DND-41 (cell line): Measurements from ENCODE around the gene VPS4A.

Experiments used
- ATAC-seq: fragments of 200-7000 bp; cut with Tn5 transposase; 3 replicates; pipeline ENCODE4 v1.9.1; 2021; ENCODE audit warnings: low read depth; ENCODE audit not compliant: insufficient read depth
- DNase-seq: peaks from one replicate; pipeline ENCODE4 v3.0.0-alpha.2; 2020
- H2AFZ ChIP-seq: 2 replicates; pipeline ENCODE4 v1.6.0; 2012; ENCODE audit warnings: low read depth, low read length
- H3K27ac ChIP-seq: 2 replicates; pipeline ENCODE4 v1.5.1; 2012; ENCODE audit warnings: low read length, inconsistent platforms
- H3K27me3 ChIP-seq: fragments of 200-600 bp; sonication (generic); 2 replicates; pipeline ENCODE4 v1.6.0; 2012; ENCODE audit warnings: low read length, mild to moderate bottlenecking, inconsistent platforms; ENCODE audit not compliant: insufficient read depth, poor library complexity
- H3K36me3 ChIP-seq: 2 replicates; pipeline ENCODE4 v1.5.1; 2012; ENCODE audit warnings: low read length, inconsistent platforms; ENCODE audit not compliant: insufficient read depth
- H3K4me1 ChIP-seq: 2 replicates; pipeline ENCODE4 v1.5.1; 2012; ENCODE audit warnings: mild to moderate bottlenecking, low read length; ENCODE audit not compliant: insufficient read depth
- H3K4me2 ChIP-seq: 2 replicates; pipeline ENCODE4 v1.6.0; 2012; ENCODE audit warnings: mild to moderate bottlenecking, moderate library complexity, low read length, inconsistent platforms; ENCODE audit not compliant: insufficient read depth
- H3K4me3 ChIP-seq, 2 experiments: fragments of 200-600 bp in 1 of 2; shearing (Covaris generic) in 1 of 2; 2 replicates each; pipeline ENCODE4 v1.5.1; 2012 to 2016; ENCODE audit warnings: inconsistent platforms in 2 of 2, low read length in 2 of 2, mild to moderate bottlenecking in 2 of 2, low read depth in 1 of 2, moderate library complexity in 1 of 2
- H3K79me2 ChIP-seq: 2 replicates; pipeline ENCODE4 v1.6.0; 2012; ENCODE audit warnings: low read length, inconsistent platforms; ENCODE audit not compliant: insufficient read depth
- H3K9ac ChIP-seq: 2 replicates; pipeline ENCODE4 v1.6.0; 2012; ENCODE audit warnings: low read depth, mild to moderate bottlenecking, inconsistent platforms, low read length, moderate library complexity
- H3K9me3 ChIP-seq: 2 replicates; pipeline ENCODE4 v1.5.1; 2012; ENCODE audit warnings: low read length, moderate library complexity, mild to moderate bottlenecking, inconsistent platforms; ENCODE audit not compliant: insufficient read depth, severe bottlenecking
- H4K20me1 ChIP-seq: 2 replicates; pipeline ENCODE4 v1.6.0; 2012; ENCODE audit warnings: low read length; ENCODE audit not compliant: insufficient read depth
- EZH2 ChIP-seq: IDR thresholded peaks from 3 replicates; pipeline ENCODE4 v1.6.1; 2012; ENCODE audit warnings: borderline replicate concordance, low read depth, mild to moderate bottlenecking, moderate library complexity, low read length, inconsistent platforms; ENCODE audit not compliant: severe bottlenecking
- TF ChIP-seq, protein P1 (sequence below): IDR thresholded peaks from 2 replicates; pipeline ENCODE4 v1.5.1; 2012; ENCODE audit warnings: borderline replicate concordance, low read length, moderate library complexity, mild to moderate bottlenecking; ENCODE audit not compliant: poor library complexity, severe bottlenecking; ENCODE audit errors: extremely low read depth

The VPS4A gene

DNA sequence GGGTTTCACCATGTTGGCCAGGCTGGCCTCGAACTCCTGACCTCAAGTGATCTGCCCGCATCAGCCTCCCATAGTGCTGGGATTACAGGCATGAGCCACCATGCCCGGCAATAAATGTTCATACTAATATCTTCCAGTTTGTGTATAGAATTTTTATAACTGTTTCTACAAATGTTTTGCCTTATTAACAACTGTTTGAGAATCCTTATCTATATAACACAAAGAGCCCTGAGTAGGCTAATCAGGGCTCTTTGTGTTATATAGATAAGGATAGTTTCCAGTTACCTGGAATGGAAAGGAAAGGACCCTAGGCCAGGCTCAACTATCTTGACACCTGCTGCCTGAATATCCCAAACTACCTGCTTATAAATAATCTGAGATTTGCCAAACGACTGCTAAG is 57.7 kb downstream of the VPS4A start:
- Histone ChIP-seq H3K4me3 (no peak overlapping the region), H3K9ac (no peak overlapping the region), H2AFZ (no peak overlapping the region), H4K20me1 (peaks cover 18% of the 10 kb centered on the region; the same call in 1 of the 2 replicates), H3K27me3 (no peaks in the 10 kb centered on the region), H3K27ac (no peak overlapping the region), H3K9me3 (no peaks in the 10 kb centered on the region), H3K4me2 (no peak overlapping the region), H3K36me3 (peaks cover 95% of the 10 kb centered on the region), H3K4me1 (no peaks in the 10 kb centered on the region), H3K79me2 (peaks cover 14% of the 10 kb centered on the region; the same call in 1 of the 2 replicates)
- DNase-seq = no peak
- TF ChIP-seq, protein P1, sequence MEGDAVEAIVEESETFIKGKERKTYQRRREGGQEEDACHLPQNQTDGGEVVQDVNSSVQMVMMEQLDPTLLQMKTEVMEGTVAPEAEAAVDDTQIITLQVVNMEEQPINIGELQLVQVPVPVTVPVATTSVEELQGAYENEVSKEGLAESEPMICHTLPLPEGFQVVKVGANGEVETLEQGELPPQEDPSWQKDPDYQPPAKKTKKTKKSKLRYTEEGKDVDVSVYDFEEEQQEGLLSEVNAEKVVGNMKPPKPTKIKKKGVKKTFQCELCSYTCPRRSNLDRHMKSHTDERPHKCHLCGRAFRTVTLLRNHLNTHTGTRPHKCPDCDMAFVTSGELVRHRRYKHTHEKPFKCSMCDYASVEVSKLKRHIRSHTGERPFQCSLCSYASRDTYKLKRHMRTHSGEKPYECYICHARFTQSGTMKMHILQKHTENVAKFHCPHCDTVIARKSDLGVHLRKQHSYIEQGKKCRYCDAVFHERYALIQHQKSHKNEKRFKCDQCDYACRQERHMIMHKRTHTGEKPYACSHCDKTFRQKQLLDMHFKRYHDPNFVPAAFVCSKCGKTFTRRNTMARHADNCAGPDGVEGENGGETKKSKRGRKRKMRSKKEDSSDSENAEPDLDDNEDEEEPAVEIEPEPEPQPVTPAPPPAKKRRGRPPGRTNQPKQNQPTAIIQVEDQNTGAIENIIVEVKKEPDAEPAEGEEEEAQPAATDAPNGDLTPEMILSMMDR = no peak
- no peak for TF ChIP-seq EZH2
- no peak for ATAC-seq

DNA sequence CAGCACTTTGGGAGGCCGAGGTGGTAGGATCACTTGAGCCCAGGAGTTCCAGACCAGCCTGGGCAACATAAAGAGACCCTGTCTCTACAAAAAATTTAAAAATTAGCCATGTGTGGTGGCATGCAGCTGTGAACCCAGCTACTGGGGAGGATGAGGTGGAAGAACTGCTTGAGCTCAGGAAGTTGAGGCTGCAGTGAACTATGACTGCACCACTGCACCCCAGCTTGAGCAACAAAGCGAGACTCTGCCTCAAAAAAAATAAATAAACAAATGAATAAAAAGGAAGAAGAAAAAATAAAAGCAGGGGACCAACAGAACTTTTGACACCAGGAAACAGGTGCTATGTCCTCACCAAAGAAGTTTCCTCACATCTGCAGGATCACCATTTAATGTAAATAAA is 60.4 kb downstream of the VPS4A start:
- no peak for ATAC-seq
- H3K36me3 ChIP-seq = peaks cover 86% of the 10 kb centered on the region

DNA sequence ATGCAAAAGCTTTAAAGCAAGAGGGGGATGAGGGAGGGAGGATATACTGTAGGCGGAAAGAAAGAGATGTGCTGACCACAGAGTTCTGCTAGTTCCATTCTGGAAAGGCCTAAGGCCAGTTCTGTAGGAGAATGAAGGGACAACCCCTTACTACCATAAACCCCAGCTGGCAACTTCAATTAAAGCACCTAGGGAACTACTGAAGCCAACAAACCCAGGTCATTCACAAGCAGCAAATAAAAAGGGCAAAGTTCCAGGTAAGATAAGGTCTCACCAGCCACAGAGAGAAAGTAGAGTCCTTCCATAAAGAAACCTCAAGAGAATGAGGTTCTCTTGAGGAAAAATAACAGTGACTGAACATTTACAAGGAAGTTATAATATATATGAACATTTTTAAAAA is 61.9 kb downstream of the VPS4A start:
- no peak overlapping the region for H3K27ac ChIP-seq

More for the DNA sequence above, 60.4 kb downstream of the VPS4A start:
- no peak overlapping the region for H3K4me3 ChIP-seq
- no peaks in the 10 kb centered on the region for H3K4me1 ChIP-seq
- 0 out of 2 replicates have a peak, but pooled peaks cover 4% of the 10 kb centered on the region for H4K20me1 ChIP-seq
- no peak overlapping the region for H3K9ac ChIP-seq
- TF ChIP-seq, protein P1 = no peak
- TF ChIP-seq EZH2 = no peak
- no peak overlapping the region for H3K27ac ChIP-seq
- H3K27me3 ChIP-seq = no peaks in the 10 kb centered on the region
- H3K4me2 ChIP-seq = no peak overlapping the region
- H2AFZ ChIP-seq = no peak overlapping the region
- DNase-seq = no peak
- peaks cover 27% of the 10 kb centered on the region; the same call in 1 of the 2 replicates for H3K79me2 ChIP-seq
- H3K9me3 ChIP-seq = no peaks in the 10 kb centered on the region

More for the DNA sequence above, 61.9 kb downstream of the VPS4A start:
- ATAC-seq = no peak
- no peak overlapping the region for H3K4me2 ChIP-seq
- H3K4me3 ChIP-seq = no peak overlapping the region
- H4K20me1 ChIP-seq = 0 out of 2 replicates have a peak, but pooled peaks cover 4% of the 10 kb centered on the region
- peaks cover 83% of the 10 kb centered on the region for H3K36me3 ChIP-seq
- H3K9me3 ChIP-seq = no peaks in the 10 kb centered on the region
- no peaks in the 10 kb centered on the region for H3K27me3 ChIP-seq
- no peak for TF ChIP-seq EZH2
- TF ChIP-seq, protein P1 = no peak
- no peaks in the 10 kb centered on the region for H3K4me1 ChIP-seq
- no peak overlapping the region for H3K9ac ChIP-seq
- H2AFZ ChIP-seq = no peak overlapping the region
- peaks cover 32% of the 10 kb centered on the region for H3K79me2 ChIP-seq
- DNase-seq = no peak
